ENCODE data around the gene MAP3K8.

Gene MAP3K8

GRCh38 chr10:30433730-30434272, at the start of gene MAP3K8:
Gene MAP3K8, plus strand, starts transcription at chr10:30434184. Its CDS starts 4,755 bp downstream, at chr10:30438939.
- DNase-seq = no peak

GRCh38 chr10:30384701-30385201, 49.2 kb upstream of the MAP3K8 start:
- DNase-seq = no peak

- DNase-seq = no peak
Observed at GRCh38 chr10:30386801-30387588, 47.0 kb upstream of the MAP3K8 start.

- DNase-seq = no peak
Observed at GRCh38 chr10:30387646-30388243, 46.2 kb upstream of the MAP3K8 start.

- DNase-seq = no peak
Observed at GRCh38 chr10:30389543-30389942, 44.4 kb upstream of the MAP3K8 start.

GRCh38 chr10:30390207-30390606, 43.8 kb upstream of the MAP3K8 start:
- DNase-seq = no peak

- no peak for DNase-seq
Observed at GRCh38 chr10:30391266-30391665, 42.7 kb upstream of the MAP3K8 start.

GRCh38 chr10:30392564-30392990, 41.4 kb upstream of the MAP3K8 start:
- peak; percentile 21 for DNase-seq

- no peak for DNase-seq
Observed at GRCh38 chr10:30396293-30396692, 37.7 kb upstream of the MAP3K8 start.

GRCh38 chr10:30396698-30397097, 37.3 kb upstream of the MAP3K8 start:
- DNase-seq = no peak

- DNase-seq = no peak
Observed at GRCh38 chr10:30398193-30398592, 35.8 kb upstream of the MAP3K8 start.

- no peak for DNase-seq
Observed at GRCh38 chr10:30398788-30399187, 35.2 kb upstream of the MAP3K8 start.

- DNase-seq = no peak
Observed at GRCh38 chr10:30403494-30403893, 30.5 kb upstream of the MAP3K8 start.

GRCh38 chr10:30404540-30404939, 29.4 kb upstream of the MAP3K8 start:
- DNase-seq = no peak

- DNase-seq = no peak
Observed at GRCh38 chr10:30411263-30411662, 22.7 kb upstream of the MAP3K8 start.

GRCh38 chr10:30412901-30413300, 21.1 kb upstream of the MAP3K8 start:
- no peak for DNase-seq

- DNase-seq = no peak
Observed at GRCh38 chr10:30413996-30414576, 19.9 kb upstream of the MAP3K8 start.

- no peak for DNase-seq
Observed at GRCh38 chr10:30415593-30415992, 18.4 kb upstream of the MAP3K8 start.

- DNase-seq = no peak
Observed at GRCh38 chr10:30417301-30417700, 16.7 kb upstream of the MAP3K8 start.

GRCh38 chr10:30420266-30420665, 13.7 kb upstream of the MAP3K8 start:
- DNase-seq = no peak

GRCh38 chr10:30420766-30421165, 13.2 kb upstream of the MAP3K8 start:
- DNase-seq = no peak

GRCh38 chr10:30422151-30422695, 11.8 kb upstream of the MAP3K8 start:
- DNase-seq = no peak

GRCh38 chr10:30422981-30423654, 10.9 kb upstream of the MAP3K8 start:
- DNase-seq = no peak

All from SHP77 treated with DMSO at 0.1 percent for 48 hours (cell line).